LoVo (cell line): Measurements from ENCODE around the gene CCNQ.
A peak's percentile ranks its signal among the peaks of the same experiment; 100 is the strongest.

Experiments used
- DNase-seq: peaks from one replicate; pipeline ENCODE4 v3.0.0-alpha.2; 2016; ENCODE audit warnings: low spot score

The CCNQ gene

GRCh38 chrX:153598541-153599191 is at the start of gene CCNQ:
CCNQ (minus strand) TSS chrX:153599139; CDS start chrX:153599073, 66 bp downstream.
- peak; percentile 1 for DNase-seq

DNA sequence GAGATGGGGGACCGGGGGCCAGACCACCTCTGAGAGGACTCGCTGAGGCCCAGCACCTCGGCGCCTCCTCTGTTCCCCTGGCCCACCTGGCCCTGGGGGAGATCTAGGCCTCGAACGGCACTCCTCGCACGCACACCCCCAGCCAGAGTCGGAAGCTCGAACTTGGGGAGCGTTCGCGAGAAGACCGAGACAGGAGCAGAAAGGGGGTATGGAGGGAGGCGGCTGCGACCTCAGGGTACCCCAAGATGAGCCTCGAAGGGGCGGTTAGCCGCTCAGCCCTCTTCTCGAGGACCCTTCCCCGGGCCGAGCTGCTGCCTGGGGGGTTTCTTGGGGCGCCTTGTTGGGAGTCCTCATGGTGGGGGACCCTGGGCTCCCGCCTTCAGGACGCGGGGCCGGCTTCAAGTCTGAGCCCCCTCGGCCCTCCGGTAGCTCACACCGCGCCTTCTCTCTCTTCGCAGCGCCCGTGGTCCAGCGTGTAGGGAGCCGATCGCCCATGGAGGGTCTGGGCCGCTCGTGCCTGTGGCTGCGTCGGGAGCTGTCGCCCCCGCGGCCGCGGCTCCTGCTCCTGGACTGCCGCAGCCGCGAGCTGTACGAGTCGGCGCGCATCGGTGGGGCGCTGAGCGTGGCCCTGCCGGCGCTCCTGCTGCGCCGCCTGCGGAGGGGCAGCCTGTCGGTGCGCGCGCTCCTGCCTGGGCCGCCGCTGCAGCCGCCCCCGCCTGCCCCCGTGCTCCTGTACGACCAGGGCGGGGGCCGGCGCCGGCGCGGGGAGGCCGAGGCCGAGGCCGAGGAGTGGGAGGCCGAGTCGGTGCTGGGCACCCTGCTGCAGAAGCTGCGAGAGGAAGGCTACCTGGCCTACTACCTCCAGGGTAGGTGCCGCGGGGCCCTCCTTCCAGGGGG is 48.8 kb upstream of the CCNQ start:
- DNase-seq = no peak

- peak; percentile 26 for DNase-seq
Measured at GRCh38 chrX:153646620-153647373, 47.9 kb upstream of the CCNQ start, which contains the start of gene DUSP9. DUSP9 (plus strand) TSS chrX:153647203; CDS start chrX:153647954, 751 bp downstream.

DNA sequence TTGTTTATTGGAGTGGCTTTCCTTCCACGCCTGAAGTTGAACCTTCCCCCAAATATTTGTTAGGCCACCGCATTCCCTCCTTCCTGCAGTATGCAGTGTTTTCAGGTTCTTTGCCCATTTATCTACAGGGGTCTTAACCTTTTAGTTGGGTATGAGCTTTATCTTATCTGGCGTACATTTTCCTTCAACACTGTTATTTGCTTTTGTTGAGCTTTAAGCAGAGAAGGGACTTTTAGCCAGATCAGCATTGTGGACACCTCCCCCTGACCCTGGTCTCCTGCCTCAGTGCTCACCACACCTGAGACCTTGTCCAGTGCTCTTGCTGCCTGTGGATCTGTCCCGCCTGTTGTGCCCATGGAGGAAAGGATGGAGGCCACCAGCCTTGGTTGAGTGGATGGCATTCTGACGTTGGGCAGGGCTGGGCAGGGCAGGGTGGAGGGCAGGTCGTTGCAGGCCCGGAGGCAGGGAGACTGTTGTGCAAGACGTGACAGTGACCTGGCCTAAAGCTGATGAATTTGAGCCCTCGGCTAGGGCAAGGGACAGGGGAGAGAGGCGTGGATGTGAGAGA is 47.1 kb upstream of the CCNQ start:
- DNase-seq = no peak

- no peak for DNase-seq
Measured at GRCh38 chrX:153645151-153645550, 46.2 kb upstream of the CCNQ start.

- no peak for DNase-seq
Measured at GRCh38 chrX:153644356-153645125, 45.6 kb upstream of the CCNQ start.

DNA sequence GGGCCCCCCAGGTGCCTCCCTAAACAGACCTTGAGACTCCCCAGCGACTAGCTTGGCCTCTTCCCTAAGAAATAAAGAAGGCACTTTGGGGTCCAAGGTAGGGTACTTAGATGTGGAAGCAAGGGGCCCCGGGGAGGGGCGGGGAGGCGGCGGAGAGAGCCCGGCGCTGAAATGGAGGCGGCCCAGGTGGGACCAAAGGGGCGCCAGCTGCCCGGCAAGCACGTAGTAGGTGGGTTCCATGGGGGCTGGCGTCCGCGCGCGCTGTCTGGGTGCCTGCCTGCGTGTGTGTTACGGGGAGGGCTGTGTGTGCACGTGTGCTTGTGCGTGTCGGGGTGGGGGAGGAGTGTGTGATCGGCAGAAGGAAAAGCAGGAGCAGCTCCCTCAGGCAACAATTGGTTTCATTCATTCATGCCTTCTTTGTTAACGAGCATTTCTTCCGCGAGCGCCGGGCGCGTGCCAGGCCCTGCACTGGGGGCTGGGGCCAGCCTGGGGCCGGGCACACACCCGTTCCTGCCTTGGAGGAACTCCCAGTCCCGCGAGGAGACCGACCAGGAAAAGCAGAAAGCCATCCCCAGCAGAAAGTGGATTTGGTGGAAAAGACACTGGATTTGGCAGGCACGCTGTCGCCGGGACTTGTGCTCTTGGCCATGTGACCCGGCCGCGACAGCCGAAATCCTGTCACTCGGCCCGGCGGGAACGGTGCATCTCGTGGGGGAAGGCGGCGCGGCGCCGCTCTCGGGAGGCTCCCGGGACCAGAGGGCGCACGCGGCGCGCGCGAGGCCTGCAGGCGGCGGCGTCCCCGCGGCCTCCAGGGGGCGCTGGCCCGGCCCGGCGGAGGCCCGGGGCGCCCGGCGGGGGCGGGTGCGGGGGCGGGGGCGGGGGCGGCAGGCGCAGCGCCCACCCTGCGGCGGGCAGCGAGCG is 44.8 kb upstream of the CCNQ start:
- peak; percentile 19 for DNase-seq

- DNase-seq = no peak
Measured at GRCh38 chrX:153642655-153643430, 43.9 kb upstream of the CCNQ start.

GRCh38 chrX:153642051-153642654 is 43.2 kb upstream of the CCNQ start:
- no peak for DNase-seq

GRCh38 chrX:153641627-153642026 is 42.7 kb upstream of the CCNQ start:
- DNase-seq = no peak

GRCh38 chrX:153640736-153641575 is 42.0 kb upstream of the CCNQ start:
- DNase-seq = no peak

DNA sequence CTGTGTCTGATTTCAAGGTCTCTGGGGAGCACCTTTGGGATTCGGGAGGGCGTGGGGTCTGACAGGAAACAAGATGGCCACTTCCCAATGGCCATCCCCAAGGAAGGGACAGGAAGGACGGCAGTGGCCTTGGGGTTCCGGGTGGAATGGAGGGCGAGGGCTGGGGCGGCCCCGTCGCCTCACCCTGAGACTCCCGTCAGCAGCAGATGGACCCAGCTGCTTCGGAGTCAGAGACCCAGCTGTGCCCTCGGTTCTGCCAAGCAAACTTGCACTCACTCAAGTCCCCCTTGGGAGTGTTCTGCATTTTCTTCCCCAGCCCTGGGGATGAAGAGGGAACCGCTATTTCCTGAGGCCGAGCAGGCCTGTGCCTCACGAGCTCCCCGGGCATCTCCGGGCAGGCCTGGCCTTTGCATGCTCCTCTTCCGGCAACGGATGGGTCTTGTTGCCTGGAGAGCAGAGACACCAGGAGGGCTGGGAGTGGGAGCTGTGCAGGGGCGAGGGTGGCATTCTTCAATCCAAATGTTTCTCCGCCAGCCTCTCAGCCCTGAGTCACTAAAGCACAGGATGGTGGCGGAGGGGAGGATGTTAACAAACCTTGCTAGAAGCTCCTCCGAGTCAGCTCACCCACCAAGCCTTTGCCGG is 41.2 kb upstream of the CCNQ start:
- DNase-seq = no peak

DNA sequence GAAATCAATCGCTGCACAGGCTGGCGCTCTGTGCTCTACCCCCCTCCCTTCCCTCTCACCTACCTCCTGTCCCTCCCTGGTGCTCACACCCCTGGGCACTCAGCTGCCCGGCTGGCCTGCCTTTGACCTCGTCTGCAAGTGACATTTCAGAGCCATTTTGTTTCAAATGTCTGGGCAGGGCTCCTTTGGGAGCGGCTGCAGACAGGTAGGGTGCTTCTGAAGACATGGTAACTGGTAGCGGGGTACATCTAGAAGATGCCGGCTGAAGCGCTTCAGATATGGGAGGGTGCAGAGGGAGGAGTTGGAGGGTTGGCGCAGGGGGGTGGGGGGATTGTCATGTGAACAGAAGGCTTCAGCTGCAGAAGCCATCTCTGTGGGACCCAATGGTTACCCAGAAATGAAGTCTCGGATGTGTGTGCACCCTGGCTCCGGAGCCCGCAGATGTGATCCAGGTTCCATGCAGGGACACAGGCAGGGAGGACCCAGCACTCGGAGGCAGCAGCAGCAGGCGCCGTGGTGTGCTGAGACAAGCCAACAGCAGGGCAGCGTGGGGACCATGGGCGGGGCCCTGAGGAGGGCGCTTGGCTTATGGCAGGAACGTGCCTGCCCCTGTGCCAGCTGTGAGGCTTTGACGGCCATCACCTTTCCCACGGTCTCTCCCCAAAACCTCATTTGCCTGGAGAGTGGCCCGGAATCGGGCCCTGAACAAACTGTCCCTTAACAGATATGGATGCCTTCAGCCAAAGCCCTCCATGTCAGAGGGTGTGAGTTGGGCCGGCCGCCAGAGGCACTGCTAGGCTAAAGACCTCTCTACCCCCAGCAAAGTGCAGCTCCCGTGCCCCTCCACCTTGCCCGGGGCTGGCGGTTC is 40.5 kb upstream of the CCNQ start:
- DNase-seq = no peak

DNA sequence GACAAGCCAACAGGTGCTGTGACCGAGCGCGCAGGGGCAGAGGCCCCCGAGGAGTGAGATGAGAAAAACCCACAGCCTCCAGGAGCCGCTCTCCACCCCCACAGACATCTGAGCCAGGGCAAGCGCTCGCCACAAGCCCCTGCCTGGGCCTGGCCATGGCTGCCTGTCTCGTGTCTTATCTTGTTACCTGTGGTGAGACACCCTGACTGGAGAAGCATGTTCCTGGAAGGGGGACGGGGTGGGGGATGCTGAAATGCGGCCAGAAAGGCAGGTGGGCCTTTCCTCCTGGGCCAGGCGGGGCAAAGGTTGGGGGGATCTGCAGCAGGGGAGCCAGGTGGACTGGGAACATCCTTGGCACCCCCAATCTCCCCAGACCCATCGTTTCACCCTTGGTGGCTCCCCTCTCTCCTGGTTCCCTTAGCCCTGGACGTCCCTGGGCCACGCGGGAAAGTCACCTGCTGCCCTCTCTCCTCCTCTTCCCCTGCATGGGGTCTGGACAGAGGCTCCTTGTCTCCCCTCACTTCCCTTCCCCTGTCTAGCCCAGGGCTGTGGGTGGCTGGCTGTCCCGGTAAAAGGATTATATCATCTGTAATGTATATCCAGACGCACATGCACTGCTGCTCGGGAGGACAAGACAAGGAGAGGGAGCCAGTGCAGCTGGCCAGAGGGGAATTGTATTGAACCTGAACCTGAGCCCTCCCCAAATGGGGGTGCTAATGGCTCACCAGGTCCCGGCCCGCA is 39.7 kb upstream of the CCNQ start:
- DNase-seq = no peak

DNA sequence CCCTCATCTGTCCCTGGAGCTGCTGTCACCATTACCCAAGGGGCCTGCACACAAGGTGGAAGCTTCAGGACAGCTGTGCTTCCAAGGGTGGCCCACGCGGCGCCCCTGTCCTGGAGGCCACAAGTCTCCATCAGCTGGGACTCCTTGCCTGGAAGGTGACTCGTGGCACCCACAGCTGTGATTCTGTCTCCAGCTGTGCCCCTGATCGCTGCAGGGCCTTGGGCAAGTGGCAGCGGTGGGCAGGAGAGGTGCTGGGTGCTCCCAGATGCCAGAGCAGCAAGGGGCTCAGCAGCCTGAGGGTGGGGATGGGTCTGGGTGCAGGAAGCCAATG is 39.1 kb upstream of the CCNQ start:
- DNase-seq = no peak
